ENCODE measurements around the gene TRAF3. TPM values are rescaled to one million over a fixed set of nuclear protein-coding genes. Genes with fewer than 3 reads are reported as not detected.

Gene TRAF3
- polyA plus RNA-seq, 1 of the 3 experiments (the other 2 are of a cell fraction), result 17.9 TPM

DNA sequence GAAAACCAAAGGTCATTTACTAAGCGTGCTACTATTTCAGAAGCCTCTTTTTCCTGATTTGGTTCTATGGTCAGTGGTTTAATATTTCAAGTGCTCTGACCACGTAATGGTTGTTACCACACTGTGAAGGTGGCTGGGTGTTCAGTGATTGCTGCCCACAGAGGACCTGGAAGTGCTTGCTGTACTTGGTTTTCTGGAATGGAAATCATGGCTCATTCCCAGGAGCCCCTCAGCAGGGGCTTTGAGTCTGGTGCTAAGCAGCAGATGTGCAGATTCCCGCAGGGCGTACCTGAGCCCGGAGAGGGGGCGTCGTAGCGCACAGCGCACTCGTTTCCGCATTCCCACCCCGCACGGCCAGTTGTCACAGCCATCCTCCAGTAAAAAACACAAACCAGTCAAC is 50.5 kb downstream of the TRAF3 start:
- no peaks in the 10 kb centered on the region for H3K9me3 ChIP-seq
- H3K27ac ChIP-seq (ENCODE audit: low read depth in 2 of 2, low read length in 1 of 2), result no peak overlapping the region
- no peak overlapping the region for H2AFZ ChIP-seq (ENCODE audit: low read depth)
- TF ChIP-seq TEAD4 (IDR thresholded peaks at IDR 0.05; ENCODE audit: borderline replicate concordance, insufficient read depth), result no peak
- TF ChIP-seq TAF1 (IDR thresholded peaks at IDR 0.05; ENCODE audit: borderline replicate concordance, low read depth, low read length), result no peak
- TF ChIP-seq RFX5 (IDR thresholded peaks at IDR 0.05; ENCODE audit: low read length), result no peak
- no peak for TF ChIP-seq GATA2 (CRISPR knock-in tag; IDR thresholded peaks at IDR 0.05)
- no peak for TF ChIP-seq IRF3 (IDR thresholded peaks at IDR 0.05; ENCODE audit: low read depth, low read length)
- TF ChIP-seq EZH2phosphoT487 (IDR thresholded peaks at IDR 0.05; ENCODE audit: borderline replicate concordance, low read depth), result no peak
- TF ChIP-seq, protein P1, sequence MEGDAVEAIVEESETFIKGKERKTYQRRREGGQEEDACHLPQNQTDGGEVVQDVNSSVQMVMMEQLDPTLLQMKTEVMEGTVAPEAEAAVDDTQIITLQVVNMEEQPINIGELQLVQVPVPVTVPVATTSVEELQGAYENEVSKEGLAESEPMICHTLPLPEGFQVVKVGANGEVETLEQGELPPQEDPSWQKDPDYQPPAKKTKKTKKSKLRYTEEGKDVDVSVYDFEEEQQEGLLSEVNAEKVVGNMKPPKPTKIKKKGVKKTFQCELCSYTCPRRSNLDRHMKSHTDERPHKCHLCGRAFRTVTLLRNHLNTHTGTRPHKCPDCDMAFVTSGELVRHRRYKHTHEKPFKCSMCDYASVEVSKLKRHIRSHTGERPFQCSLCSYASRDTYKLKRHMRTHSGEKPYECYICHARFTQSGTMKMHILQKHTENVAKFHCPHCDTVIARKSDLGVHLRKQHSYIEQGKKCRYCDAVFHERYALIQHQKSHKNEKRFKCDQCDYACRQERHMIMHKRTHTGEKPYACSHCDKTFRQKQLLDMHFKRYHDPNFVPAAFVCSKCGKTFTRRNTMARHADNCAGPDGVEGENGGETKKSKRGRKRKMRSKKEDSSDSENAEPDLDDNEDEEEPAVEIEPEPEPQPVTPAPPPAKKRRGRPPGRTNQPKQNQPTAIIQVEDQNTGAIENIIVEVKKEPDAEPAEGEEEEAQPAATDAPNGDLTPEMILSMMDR (IDR thresholded peaks at IDR 0.05), result no peak
- no peak for TF ChIP-seq POLR2AphosphoS5 (IDR thresholded peaks at IDR 0.05; ENCODE audit: low read depth, low read length)
- no peak for TF ChIP-seq FOXM1 (IDR thresholded peaks at IDR 0.05; ENCODE audit: low read depth)
- TF ChIP-seq YY1 (IDR thresholded peaks at IDR 0.05; ENCODE audit: low read depth), result no peak
- TF ChIP-seq NFIC (IDR thresholded peaks at IDR 0.05; ENCODE audit: borderline replicate concordance), result no peak
- TF ChIP-seq RXRA (IDR thresholded peaks at IDR 0.05; ENCODE audit: borderline replicate concordance, low read depth), result no peak
- no peak for TF ChIP-seq NRF1 (IDR thresholded peaks at IDR 0.05; ENCODE audit: low read depth, low read length)
- TF ChIP-seq MXI1 (IDR thresholded peaks at IDR 0.05; ENCODE audit: low read depth, low read length), result no peak
- no peak for TF ChIP-seq GABPA (IDR thresholded peaks at IDR 0.05; ENCODE audit: low read depth)
- TF ChIP-seq MEF2A (IDR thresholded peaks at IDR 0.05; ENCODE audit: borderline replicate concordance, low read depth), result no peak
- TF ChIP-seq, protein P2, sequence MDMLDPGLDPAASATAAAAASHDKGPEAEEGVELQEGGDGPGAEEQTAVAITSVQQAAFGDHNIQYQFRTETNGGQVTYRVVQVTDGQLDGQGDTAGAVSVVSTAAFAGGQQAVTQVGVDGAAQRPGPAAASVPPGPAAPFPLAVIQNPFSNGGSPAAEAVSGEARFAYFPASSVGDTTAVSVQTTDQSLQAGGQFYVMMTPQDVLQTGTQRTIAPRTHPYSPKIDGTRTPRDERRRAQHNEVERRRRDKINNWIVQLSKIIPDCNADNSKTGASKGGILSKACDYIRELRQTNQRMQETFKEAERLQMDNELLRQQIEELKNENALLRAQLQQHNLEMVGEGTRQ (IDR thresholded peaks at IDR 0.05; ENCODE audit: borderline replicate concordance, low read depth, low read length), result no peak
- TF ChIP-seq, protein P3, sequence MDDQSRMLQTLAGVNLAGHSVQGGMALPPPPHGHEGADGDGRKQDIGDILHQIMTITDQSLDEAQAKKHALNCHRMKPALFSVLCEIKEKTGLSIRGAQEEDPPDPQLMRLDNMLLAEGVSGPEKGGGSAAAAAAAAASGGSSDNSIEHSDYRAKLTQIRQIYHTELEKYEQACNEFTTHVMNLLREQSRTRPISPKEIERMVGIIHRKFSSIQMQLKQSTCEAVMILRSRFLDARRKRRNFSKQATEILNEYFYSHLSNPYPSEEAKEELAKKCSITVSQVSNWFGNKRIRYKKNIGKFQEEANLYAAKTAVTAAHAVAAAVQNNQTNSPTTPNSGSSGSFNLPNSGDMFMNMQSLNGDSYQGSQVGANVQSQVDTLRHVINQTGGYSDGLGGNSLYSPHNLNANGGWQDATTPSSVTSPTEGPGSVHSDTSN (IDR thresholded peaks at IDR 0.05), result no peak
- H3K4me2 ChIP-seq, result no peak overlapping the region
- H3K79me2 ChIP-seq (ENCODE audit: insufficient read depth), result peaks cover 96% of the 10 kb centered on the region
- WGBS (ENCODE audit: low lambda C conversion rate), result 90% methylated on average over 10 of the region's 13 CpGs
- no peaks in the 10 kb centered on the region for H3K27me3 ChIP-seq (ENCODE audit: insufficient read depth)
- peaks cover 6% of the 10 kb centered on the region for H3F3A ChIP-seq (replicated peaks; ENCODE audit: insufficient read depth)
- POLR2A ChIA-PET, result no interaction called here
- H3K9ac ChIP-seq, result no peak overlapping the region
- H3K9me2 ChIP-seq, result no peaks in the 10 kb centered on the region
- CTCF ChIA-PET, result no interaction called here
- no peak overlapping the region for H3K4me3 ChIP-seq (ENCODE audit: low read depth in 2 of 2, low read length in 1 of 2)
- H3K4me1 ChIP-seq (ENCODE audit: control insufficient read depth in 1 of 2, insufficient read depth in 2 of 2, low read depth in 1 of 2, low read length in 1 of 2), result peaks cover 9 to 26% of the 10 kb centered on the region in 2 experiments; a peak in 3 of 4 replicates
- peaks cover 2 to 3% of the 10 kb centered on the region in 2 experiments for H3K36me3 ChIP-seq (replicated peaks in 1 of 2; ENCODE audit: control insufficient read depth in 1 of 2, insufficient read depth in 2 of 2, low read length in 1 of 2)
- no peak for DNase-seq
- peaks cover 62% of the 10 kb centered on the region for H4K20me1 ChIP-seq (ENCODE audit: insufficient read depth)

Data from SK-N-SH (cell line).